ENCODE data around the gene SBF2. TPM values are rescaled to one million over a fixed set of nuclear protein-coding genes. Genes with fewer than 3 reads are reported as not detected.

Gene SBF2
- polyA plus RNA-seq, 1 donor (not counting 4 experiments of a cell fraction or from before 2014, with no cell fraction given), result 24.5 TPM

GRCh38 chr11:9905501-9905951, 388.5 kb downstream of the SBF2 start:
- dilution Hi-C loops (cut with MboI; ENCODE audit: extremely low pct_ligation_motif_present, low sequenced_read_pairs), result no loop called here
- Histone ChIP-seq H4K20me1 (ENCODE audit: control insufficient read depth, extremely low read depth, insufficient read depth, low read length) (no peaks in the 10 kb centered on the region), H3K27ac (ENCODE audit: control insufficient read depth, insufficient read depth, low read length) (peak overlapping the region; percentile 69), H3K9me1 (ENCODE audit: control insufficient read depth, extremely low read depth, insufficient read depth, low read length) (no peaks in the 10 kb centered on the region), H3K4me3 (ENCODE audit: control insufficient read depth in 2 of 3, extremely low read depth in 1 of 3, insufficient read depth in 2 of 3, low read depth in 1 of 3, low read length in 3 of 3) (peak overlapping the region in 1 of 3 experiments; percentile 31), H2AFZ (ENCODE audit: control insufficient read depth, low read length) (no peak overlapping the region), H3K4me2 (ENCODE audit: control insufficient read depth, extremely low read depth, insufficient read depth, low read depth, low read length) (peak overlapping the region; percentile 26), H3K9ac (ENCODE audit: control insufficient read depth, extremely low read depth, insufficient read depth, low read length) (no peak overlapping the region), H3K4me1 (ENCODE audit: control insufficient read depth, extremely low read depth, insufficient read depth, low read length) (peaks cover 30% of the 10 kb centered on the region), H3K36me3 (ENCODE audit: control insufficient read depth in 2 of 2, extremely low read depth in 1 of 2, insufficient read depth in 2 of 2, low read length in 2 of 2) (no peaks in the 10 kb centered on the region), H3K27me3 (ENCODE audit: control insufficient read depth, extremely low read depth, insufficient read depth, low read length) (no peaks in the 10 kb centered on the region), H3K79me2 (ENCODE audit: control insufficient read depth, insufficient read depth, low read length) (no peaks in the 10 kb centered on the region), H3K9me3 (ENCODE audit: control insufficient read depth, low read depth, low read length) (peaks cover 2% of the 10 kb centered on the region)
- DNase-seq (ENCODE audit: low read depth, low spot score) (no peak), FAIRE-seq (no peak)
- no peak for TF ChIP-seq EZH2 (IDR thresholded peaks at IDR 0.05; ENCODE audit: low read length)
- TF ChIP-seq CTCF (optimal IDR thresholded peaks at IDR 0.05 in 1 of 3, IDR thresholded peaks at IDR 0.05 in 1 of 3, conservative IDR thresholded peaks at IDR 0.05 in 1 of 3; ENCODE audit: extremely low read depth in 1 of 3, insufficient read depth in 2 of 3, low read length in 3 of 3), result no peak

DNA sequence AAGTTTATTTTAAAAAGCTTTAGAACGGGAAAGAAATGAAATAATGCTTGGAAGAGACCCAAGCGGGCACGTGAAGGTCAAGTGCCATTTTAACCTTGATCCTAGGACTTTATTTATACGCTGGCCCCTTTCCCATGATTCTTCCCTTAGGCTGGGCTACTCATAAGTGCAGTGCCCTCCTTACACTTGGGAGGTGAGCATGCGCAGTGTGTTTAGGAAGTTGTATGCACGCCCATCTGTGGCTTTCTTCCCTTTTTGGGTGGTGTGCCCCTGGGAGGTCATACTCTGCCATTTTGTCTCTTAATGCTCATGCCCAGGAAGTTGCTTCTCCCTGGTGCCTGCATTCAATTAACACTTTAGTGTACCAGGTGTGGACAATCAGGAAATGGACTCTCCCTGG, 390.4 kb downstream of the SBF2 start:
- TF ChIP-seq CTCF (optimal IDR thresholded peaks at IDR 0.05 in 1 of 3, IDR thresholded peaks at IDR 0.05 in 1 of 3, conservative IDR thresholded peaks at IDR 0.05 in 1 of 3; ENCODE audit: extremely low read depth in 1 of 3, insufficient read depth in 2 of 3, low read length in 3 of 3) (no peak), EZH2 (IDR thresholded peaks at IDR 0.05; ENCODE audit: low read length) (no peak)
- Histone ChIP-seq H3K36me3 (ENCODE audit: control insufficient read depth in 2 of 2, extremely low read depth in 1 of 2, insufficient read depth in 2 of 2, low read length in 2 of 2) (no peaks in the 10 kb centered on the region), H2AFZ (ENCODE audit: control insufficient read depth, low read length) (no peak overlapping the region), H4K20me1 (ENCODE audit: control insufficient read depth, extremely low read depth, insufficient read depth, low read length) (no peaks in the 10 kb centered on the region), H3K9ac (ENCODE audit: control insufficient read depth, extremely low read depth, insufficient read depth, low read length) (no peak overlapping the region), H3K4me3 (ENCODE audit: control insufficient read depth in 2 of 3, extremely low read depth in 1 of 3, insufficient read depth in 2 of 3, low read depth in 1 of 3, low read length in 3 of 3) (no peak overlapping the region), H3K4me2 (ENCODE audit: control insufficient read depth, extremely low read depth, insufficient read depth, low read depth, low read length) (no peak overlapping the region), H3K79me2 (ENCODE audit: control insufficient read depth, insufficient read depth, low read length) (no peaks in the 10 kb centered on the region), H3K4me1 (ENCODE audit: control insufficient read depth, extremely low read depth, insufficient read depth, low read length) (peaks cover 38% of the 10 kb centered on the region), H3K27ac (ENCODE audit: control insufficient read depth, insufficient read depth, low read length) (no peak overlapping the region), H3K9me3 (ENCODE audit: control insufficient read depth, low read depth, low read length) (peaks cover 2% of the 10 kb centered on the region), H3K27me3 (ENCODE audit: control insufficient read depth, extremely low read depth, insufficient read depth, low read length) (no peaks in the 10 kb centered on the region), H3K9me1 (ENCODE audit: control insufficient read depth, extremely low read depth, insufficient read depth, low read length) (no peaks in the 10 kb centered on the region)
- DNase-seq (ENCODE audit: low read depth, low spot score) (no peak), FAIRE-seq (no peak)
- dilution Hi-C loops (cut with MboI; ENCODE audit: extremely low pct_ligation_motif_present, low sequenced_read_pairs), result no loop called here

Data from keratinocyte (primary cell).